Cortex of kidney (tissue), 1 donor: Measurements from ENCODE around the gene TNNT3.

ENCODE experiments used
- DNase-seq: peaks from one replicate; lab custom pipeline; 2025; lab: John Stamatoyannopoulos, UW

The TNNT3 gene

GRCh38 chr11:1959786-1960185 lies 40.3 kb downstream of the TNNT3 start:
- DNase-seq, result no peak

DNA sequence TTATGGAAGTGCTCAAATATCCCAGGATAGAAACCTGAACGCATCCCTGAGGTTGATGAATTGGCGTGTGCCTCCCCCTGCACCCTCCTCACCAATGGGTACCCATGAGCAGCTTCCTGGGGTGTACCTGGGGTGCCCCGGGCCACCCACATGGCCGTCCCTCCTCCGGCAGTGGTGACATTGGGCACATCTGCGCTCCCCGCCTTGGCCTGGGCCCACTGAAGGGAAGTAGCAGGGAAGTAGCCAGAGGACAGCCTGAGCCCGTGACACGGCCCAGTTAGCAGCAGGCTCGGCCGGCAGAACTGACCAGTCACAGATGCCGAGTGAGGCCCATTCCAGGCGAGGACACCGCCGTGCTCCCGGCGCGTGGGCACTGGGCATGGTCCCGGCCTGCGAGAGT lies 44.4 kb downstream of the TNNT3 start:
- no peak for DNase-seq

GRCh38 chr11:1964348-1964747 lies 44.8 kb downstream of the TNNT3 start:
- no peak for DNase-seq

DNA sequence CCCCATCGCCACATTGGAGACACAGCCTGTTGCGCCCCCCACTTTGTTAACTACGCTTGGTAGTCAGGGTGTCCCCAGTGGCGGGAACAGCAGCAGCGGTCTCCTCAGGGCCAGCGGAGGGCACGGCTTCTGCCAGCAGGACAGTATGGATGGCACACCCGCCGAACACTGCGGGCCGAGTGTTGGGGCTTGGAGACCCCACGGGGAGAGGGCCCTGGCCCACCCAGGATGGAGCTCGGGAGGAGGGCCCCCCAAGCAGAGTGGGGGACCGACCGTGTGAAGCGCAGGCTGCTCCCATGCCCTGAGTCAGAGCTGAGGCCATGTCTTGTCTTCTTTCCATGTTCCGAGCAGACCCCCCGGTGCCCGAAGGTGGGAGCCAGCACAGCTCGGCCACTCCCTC lies 45.5 kb downstream of the TNNT3 start:
- no peak for DNase-seq

- no peak for DNase-seq
These were observed 47.0 kb downstream of the TNNT3 start for GRCh38 chr11:1966531-1966930.

DNA sequence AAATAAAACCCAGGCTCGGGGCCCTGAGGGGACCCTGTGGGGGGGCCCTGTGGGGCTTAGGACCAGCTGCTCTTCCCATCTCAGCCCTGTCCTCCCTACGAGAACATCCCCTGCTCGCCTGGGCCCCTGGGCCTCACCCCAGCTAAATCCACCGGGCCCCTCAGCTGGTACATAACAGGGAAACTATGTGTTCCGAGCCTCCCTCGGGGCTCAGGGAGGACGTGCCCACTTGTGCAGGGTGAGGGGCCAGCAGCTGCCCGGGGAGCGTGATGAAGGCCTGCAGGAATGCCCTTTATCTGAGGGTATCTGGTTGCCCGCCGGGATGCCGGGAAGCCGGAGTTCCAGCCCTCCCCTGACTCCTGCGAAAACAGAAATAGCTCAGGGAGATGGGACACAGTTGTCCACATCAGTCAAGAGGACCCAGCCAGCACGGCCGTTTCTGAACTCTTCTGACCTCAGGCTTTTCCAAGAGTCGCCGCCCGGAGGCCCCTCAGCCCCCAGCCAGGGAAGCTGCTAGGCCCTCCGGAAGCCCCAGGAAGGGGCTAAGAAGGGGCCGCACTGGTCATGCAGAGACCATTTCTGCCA lies 48.2 kb downstream of the TNNT3 start:
- no peak for DNase-seq

DNA sequence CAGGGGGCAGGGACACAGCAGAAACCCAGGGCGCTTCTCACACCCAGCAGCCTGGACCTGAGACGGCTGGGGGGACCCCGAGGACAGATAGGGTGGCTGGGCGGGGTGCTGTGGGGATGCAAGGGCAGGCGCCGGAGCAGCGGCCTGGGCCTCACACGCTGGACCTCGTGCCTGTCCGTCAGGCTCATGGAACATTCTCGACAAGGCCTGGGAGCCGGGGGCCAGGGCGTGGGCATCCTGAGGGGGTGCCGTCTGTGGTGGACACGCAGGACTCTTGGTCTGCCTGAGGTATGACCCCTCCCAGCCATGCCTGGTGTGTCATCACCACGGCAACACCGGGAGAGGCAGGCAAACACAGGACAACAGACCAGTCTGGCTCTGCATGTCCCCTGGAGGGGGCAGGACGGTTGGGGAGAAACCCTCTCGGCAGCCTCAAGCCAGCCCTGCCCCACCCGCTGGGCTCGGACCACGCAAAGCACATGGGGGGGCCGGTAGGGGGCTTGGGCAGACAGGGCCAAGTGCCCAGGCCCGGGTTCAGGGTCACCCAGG lies 49.0 kb downstream of the TNNT3 start:
- DNase-seq, result no peak

DNA sequence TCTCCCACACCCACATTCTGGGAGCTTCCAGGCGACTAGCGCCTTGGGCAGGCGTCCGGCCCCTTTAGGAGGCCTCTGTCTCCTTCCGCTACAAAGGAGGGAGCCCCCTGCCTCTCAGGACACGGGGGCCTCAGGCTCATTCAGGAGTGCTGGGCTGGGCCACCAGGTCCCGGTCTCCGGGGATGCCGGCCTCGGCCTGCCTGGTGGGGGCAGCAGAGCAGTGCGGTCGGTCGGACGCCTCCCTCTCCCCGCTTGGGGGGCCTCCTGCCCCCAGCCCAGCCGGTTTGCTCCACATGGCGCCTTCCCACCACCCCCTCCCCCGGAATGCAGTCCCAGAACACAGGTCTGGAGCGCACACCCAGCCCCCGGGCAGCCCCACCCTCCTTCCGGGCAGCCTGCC lies 49.5 kb downstream of the TNNT3 start:
- DNase-seq, result no peak

DNA sequence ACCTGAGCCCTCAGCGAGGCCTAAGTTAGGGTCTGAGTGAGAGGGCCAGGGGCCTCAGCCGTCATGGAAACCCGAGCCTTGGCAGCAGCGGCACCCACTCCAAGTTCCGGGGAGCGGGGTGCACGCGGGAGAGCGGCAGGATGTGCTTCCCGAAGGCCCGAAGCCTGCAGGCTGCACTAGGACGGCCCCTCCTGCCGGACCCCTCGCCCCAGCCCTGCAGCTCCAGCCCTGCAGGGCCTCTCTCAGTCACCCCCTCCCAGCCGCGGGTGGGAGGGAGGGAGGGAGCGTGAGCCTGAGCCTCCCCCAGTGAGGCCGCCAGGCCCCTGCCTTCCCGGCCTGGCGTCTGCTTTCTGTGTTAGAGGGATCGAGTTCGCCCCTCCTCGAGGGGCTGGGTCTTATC lies 50.3 kb downstream of the TNNT3 start:
- DNase-seq, result no peak

DNA sequence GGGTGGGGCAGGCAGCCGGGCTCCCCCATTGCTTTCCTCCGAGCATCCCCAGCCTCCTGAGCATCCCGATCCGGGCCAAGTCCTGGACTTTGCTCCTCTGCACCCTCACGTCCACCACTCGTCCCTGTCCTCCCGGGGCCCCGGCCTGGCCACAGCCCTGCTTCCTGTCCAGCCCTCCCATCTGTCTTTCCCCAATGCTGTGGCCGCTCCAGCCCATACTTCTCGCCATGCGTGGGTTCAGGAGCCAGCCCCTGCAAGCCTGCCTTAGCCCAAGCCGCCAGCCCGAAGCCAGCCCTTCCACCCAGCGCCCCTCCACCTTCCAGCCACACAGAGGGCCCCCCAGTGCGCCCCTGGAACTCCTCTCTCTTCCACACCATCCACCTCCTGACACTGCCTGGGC lies 51.5 kb downstream of the TNNT3 start:
- DNase-seq, result no peak

GRCh38 chr11:1975185-1975584 lies 55.7 kb downstream of the TNNT3 start:
- DNase-seq, result no peak

DNA sequence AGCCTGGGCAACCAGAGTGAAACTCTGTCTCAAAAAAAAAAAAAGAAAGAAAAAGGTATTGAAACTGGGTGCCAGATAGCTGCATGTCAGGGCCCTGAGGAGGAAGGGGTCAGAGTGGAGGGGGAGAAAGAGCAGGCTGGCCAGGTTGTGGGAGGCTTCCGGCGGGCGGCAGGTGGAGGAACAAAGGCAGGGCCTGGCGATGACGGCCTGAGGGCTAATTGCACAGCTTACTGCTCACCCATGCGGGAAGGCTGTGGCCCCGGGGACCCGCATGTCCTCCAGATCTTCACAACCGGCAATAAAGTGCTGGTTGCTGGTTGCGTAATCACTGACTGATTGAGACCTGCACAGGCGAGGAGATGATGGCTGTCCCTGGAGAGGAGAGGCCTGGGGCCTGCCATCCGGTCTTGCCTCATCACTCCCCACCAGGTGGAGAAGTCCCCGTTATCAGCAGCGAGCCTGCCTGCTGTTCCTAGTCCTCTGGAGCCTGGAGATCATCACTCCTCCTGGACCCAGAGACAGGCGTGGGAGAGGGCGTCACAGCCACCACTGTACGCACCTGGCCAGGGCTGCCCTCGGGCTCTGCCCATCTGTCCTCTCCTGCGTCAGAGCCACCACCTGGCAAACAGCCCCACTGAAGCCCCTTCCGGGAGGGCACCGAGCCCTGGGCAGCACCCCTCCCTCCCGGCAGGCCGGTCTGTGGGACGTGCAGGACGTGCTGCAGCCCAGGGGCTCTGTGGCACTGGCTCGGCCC lies 59.4 kb downstream of the TNNT3 start:
- DNase-seq, result no peak

DNA sequence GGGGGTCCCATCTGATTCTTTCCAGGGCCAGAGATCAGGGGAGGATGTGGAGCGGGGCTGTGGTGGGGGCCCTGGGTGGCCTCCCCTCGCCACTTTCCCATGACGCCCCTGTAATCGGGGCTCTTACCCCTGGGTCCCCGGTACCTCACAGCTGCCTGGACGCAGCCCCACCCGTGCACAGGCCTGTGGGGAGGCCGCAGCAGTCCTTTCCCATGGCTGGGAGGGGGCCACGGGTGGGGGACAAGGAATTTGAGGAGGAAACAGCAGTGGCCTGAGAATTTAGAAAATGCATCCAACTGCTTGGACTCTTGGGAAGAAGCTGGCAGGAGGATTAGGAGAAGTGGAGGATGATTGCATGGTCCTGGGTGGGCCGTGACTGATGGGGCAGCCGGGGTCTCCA lies 60.1 kb downstream of the TNNT3 start:
- no peak for DNase-seq

GRCh38 chr11:1982873-1983600 lies 63.5 kb downstream of the TNNT3 start:
- no peak for DNase-seq

DNA sequence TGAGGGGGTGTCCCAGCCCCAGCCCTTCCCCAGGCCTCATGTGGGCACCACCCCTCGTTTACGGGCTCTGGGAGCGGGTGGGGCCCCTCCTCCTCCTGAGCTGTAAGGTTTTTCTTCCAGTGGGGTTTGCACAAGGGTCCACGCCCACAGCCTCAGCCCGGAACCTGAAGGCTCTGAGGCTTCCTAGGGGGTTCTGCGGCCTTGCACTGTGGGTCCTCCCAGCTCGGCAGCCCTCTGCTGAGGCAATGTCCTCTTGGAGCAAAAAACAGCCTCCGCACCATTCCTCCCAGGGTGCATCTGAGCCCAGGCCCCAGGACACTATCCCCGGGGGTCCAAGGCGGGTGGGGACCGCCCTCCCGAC lies 64.1 kb downstream of the TNNT3 start:
- DNase-seq, result no peak

DNA sequence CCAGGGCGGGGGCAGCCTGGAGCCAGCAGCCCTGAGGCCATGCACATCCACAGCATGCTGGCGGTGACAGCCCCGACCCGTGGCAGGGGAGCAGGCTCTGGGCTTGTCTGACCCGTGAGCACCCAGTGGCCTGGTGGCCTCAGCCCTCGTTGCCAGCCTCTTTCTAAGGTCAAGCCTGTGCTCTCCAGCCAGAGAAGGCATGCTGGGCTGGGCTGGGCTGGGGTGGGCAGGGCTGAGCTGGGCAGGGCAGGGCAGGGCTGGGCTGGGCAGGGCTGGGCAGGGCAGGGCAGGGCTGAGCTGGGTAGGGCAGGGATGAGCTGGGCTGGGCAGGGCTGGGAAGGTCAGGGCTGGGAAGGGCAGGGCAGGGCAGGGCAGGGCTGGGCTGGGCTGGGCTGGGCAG lies 67.5 kb downstream of the TNNT3 start:
- DNase-seq, result no peak

DNA sequence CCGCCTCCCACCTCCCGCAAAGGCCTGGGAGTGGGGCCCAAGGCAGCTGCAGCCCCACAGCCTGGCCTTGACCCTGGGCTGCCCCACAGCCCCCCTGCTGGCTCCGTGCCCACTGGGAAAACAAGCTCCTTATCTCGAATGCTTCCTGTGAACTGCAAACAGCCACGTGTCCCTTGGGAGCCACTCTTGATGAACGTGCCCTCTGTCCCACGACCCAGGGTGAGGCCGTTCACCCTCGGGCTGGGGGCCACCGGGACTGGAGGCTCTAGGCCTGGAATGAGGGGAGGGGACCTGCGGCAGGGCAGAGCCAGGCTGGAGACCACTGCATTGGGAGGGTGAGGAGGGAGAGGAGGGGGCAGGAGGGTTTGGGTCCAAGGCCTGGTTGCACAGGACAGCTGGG lies 68.7 kb downstream of the TNNT3 start:
- DNase-seq, result no peak
